ENCODE results near the gene CACNA1C. TPM values are rescaled to one million over a fixed set of nuclear protein-coding genes. Genes with fewer than 3 reads are reported as not detected.

Gene CACNA1C
- total and polyA plus RNA-seq, 2 of the 4 experiments (the other 2 are of a cell fraction) = 1.6 to 2.6 TPM

- H3K4me1 ChIP-seq (ENCODE audit: control insufficient read depth, insufficient read depth, low read length) = 0 out of 2 replicates have a peak, but pooled peaks cover 2% of the 10 kb centered on the region
- H3K36me3 ChIP-seq (ENCODE audit: control insufficient read depth, insufficient read depth, low read length) = peaks cover 13% of the 10 kb centered on the region
- no peak overlapping the region for H3K4ac ChIP-seq (ENCODE audit: low read depth, low read length)
- in situ Hi-C loops (cut with MboI; ENCODE audit: low sequenced_read_pairs) = no loop called here
- intact Hi-C loops (cut with micrococcal nuclease) = no loop called here
- no peak overlapping the region for H2AK5ac ChIP-seq (ENCODE audit: low read depth, low read length)
- H2BK5ac ChIP-seq (ENCODE audit: low read depth, low read length, poor library complexity, severe bottlenecking) = no peak overlapping the region
- no peak overlapping the region for H3K14ac ChIP-seq (replicated peaks; ENCODE audit: low read depth, low read length)
- DNase-seq (no peak), ATAC-seq (ENCODE audit: low read depth) (no peak)
- H4K8ac ChIP-seq (ENCODE audit: low read depth in 2 of 2, low read length in 2 of 2) = no peak overlapping the region
- H3K9me3 ChIP-seq (ENCODE audit: control insufficient read depth, insufficient read depth, low read length) = no peaks in the 10 kb centered on the region
- H3K27ac ChIP-seq (ENCODE audit: insufficient read depth, low read length) = no peak overlapping the region
- H2BK15ac ChIP-seq (ENCODE audit: low read depth, low read length) = no peak overlapping the region
- H2AK9ac ChIP-seq (replicated peaks; ENCODE audit: low read depth, low read length, poor library complexity) = no peak overlapping the region
- BruUV-seq (replicated peaks) = no TSS peak
- H4K91ac ChIP-seq (ENCODE audit: insufficient read depth, low read depth, low read length) = no peak overlapping the region
- no peak overlapping the region for H3K4me3 ChIP-seq (ENCODE audit: insufficient read depth, low read depth, low read length)
- H3K27me3 ChIP-seq (ENCODE audit: control insufficient read depth, insufficient read depth, low read length) = no peaks in the 10 kb centered on the region
- H2BK120ac ChIP-seq (ENCODE audit: low read depth, low read length) = no peak overlapping the region
- H3K9ac ChIP-seq (ENCODE audit: low read depth, low read length) = no peak overlapping the region
- H2BK20ac ChIP-seq (ENCODE audit: low read depth, low read length) = no peak overlapping the region
- no peaks in the 10 kb centered on the region for H3K9me1 ChIP-seq (ENCODE audit: insufficient read depth, low read length)
- TF ChIP-seq CEBPB (IDR thresholded peaks at IDR 0.05; ENCODE audit: low read depth, low read length) (no peak), NFE2L2 (IDR thresholded peaks at IDR 0.05; ENCODE audit: low read depth, low read length) (no peak), FOS (IDR thresholded peaks at IDR 0.05; ENCODE audit: low read depth, low read length) (no peak), POLR2A (IDR thresholded peaks at IDR 0.05; ENCODE audit: low read depth, low read length) (no peak), MAFK (IDR thresholded peaks at IDR 0.05; ENCODE audit: low read depth, low read length) (no peak), RCOR1 (IDR thresholded peaks at IDR 0.05; ENCODE audit: insufficient replicate concordance, low read length) (no peak), RFX5 (IDR thresholded peaks at IDR 0.05; ENCODE audit: low read depth, low read length) (no peak), ELK1 (IDR thresholded peaks at IDR 0.05; ENCODE audit: borderline replicate concordance, low read depth, low read length) (no peak)
- TF ChIP-seq, protein P1, sequence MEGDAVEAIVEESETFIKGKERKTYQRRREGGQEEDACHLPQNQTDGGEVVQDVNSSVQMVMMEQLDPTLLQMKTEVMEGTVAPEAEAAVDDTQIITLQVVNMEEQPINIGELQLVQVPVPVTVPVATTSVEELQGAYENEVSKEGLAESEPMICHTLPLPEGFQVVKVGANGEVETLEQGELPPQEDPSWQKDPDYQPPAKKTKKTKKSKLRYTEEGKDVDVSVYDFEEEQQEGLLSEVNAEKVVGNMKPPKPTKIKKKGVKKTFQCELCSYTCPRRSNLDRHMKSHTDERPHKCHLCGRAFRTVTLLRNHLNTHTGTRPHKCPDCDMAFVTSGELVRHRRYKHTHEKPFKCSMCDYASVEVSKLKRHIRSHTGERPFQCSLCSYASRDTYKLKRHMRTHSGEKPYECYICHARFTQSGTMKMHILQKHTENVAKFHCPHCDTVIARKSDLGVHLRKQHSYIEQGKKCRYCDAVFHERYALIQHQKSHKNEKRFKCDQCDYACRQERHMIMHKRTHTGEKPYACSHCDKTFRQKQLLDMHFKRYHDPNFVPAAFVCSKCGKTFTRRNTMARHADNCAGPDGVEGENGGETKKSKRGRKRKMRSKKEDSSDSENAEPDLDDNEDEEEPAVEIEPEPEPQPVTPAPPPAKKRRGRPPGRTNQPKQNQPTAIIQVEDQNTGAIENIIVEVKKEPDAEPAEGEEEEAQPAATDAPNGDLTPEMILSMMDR (conservative IDR thresholded peaks at IDR 0.05; ENCODE audit: low read depth, low read length) = no peak
- TF ChIP-seq, protein P2, sequence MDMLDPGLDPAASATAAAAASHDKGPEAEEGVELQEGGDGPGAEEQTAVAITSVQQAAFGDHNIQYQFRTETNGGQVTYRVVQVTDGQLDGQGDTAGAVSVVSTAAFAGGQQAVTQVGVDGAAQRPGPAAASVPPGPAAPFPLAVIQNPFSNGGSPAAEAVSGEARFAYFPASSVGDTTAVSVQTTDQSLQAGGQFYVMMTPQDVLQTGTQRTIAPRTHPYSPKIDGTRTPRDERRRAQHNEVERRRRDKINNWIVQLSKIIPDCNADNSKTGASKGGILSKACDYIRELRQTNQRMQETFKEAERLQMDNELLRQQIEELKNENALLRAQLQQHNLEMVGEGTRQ (IDR thresholded peaks at IDR 0.05; ENCODE audit: low read depth, low read length) = no peak
- no peak overlapping the region for H3K4me2 ChIP-seq (ENCODE audit: low read depth, low read length)
- no peak overlapping the region for H3K56ac ChIP-seq (ENCODE audit: extremely low read depth, insufficient read depth, low read length)
- no peak overlapping the region for H4K5ac ChIP-seq (ENCODE audit: low read depth, low read length)
- POLR2A ChIA-PET (ENCODE audit: unreplicated experiment) = no interaction called here
- H3K18ac ChIP-seq (ENCODE audit: low read depth, low read length) = no peak overlapping the region
- no peaks in the 10 kb centered on the region for H4K20me1 ChIP-seq (ENCODE audit: insufficient read depth, low read length)
- H2AFZ ChIP-seq (replicated peaks; ENCODE audit: low read length, poor library complexity) = no peak overlapping the region
- H3K79me1 ChIP-seq (ENCODE audit: low read depth in 1 of 2, low read length in 2 of 2) = no peaks in the 10 kb centered on the region
- H3K23ac ChIP-seq (ENCODE audit: low read depth, low read length) = no peak overlapping the region
- dilution Hi-C loops (cut with HindIII; ENCODE audit: low sequenced_read_pairs, unreplicated experiment) = no loop called here
- 83% methylated on average over 1 of the region's 4 CpGs; no CpG with 5 or more reads in 1 of the 2 experiments for WGBS, 2 experiments (ENCODE audit: extremely low coverage in 2 of 2, insufficient read length in 1 of 2)
- CTCF ChIA-PET = no interaction called here
Observed at GRCh38 chr12:2560356-2560755, 507.6 kb downstream of the CACNA1C start.

Data from IMR-90 (cell line).